ENCODE results near the gene SZT2. TPM values are rescaled to one million over a fixed set of nuclear protein-coding genes. Genes with fewer than 3 reads are reported as not detected.
A peak's percentile ranks its signal among the peaks of the same experiment; 100 is the strongest.
"Not testable (repeated sequence)": the region's sequence is repeated elsewhere in the genome, so short reads cannot be mapped to it uniquely, and the experiment has no call there.

Gene SZT2
- polyA plus RNA-seq, 10 donors = 10.1 to 22.0 (median 13.6) TPM

DNA sequence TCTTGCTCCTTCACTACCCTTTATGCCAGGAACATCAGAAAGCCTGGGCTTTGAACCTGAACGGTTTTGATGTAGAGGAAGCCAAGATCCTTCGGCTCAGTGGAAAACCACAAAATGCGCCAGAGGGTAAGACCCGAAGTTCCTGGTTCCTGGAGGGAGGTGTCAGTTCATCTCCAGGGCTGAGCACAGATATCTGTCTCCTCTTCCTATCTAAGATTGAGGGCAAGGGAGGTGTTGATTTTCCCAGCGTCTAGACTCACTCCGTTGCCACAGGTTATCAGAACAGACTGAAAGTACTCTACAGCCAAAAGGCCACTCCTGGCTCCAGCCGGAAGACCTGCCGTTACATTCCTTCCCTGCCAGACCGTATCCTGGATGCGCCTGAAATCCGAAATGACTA, 30.0 kb upstream of the SZT2 start:
- no peak for DNase-seq

DNA sequence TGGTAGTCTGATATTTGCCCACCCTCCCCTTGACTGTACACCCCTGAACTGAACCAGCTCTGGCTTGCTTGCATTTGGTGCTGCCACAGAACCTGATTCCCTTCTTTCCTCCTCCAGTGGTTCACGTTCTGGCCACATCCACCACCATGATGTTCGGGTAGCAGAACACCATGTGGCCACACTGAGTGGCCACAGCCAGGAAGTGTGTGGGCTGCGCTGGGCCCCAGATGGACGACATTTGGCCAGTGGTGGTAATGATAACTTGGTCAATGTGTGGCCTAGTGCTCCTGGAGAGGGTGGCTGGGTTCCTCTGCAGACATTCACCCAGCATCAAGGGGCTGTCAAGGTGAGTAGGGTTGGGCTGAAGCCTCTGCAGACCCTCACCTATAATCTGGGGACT, 29.1 kb upstream of the SZT2 start:
- DNase-seq = no peak

DNA sequence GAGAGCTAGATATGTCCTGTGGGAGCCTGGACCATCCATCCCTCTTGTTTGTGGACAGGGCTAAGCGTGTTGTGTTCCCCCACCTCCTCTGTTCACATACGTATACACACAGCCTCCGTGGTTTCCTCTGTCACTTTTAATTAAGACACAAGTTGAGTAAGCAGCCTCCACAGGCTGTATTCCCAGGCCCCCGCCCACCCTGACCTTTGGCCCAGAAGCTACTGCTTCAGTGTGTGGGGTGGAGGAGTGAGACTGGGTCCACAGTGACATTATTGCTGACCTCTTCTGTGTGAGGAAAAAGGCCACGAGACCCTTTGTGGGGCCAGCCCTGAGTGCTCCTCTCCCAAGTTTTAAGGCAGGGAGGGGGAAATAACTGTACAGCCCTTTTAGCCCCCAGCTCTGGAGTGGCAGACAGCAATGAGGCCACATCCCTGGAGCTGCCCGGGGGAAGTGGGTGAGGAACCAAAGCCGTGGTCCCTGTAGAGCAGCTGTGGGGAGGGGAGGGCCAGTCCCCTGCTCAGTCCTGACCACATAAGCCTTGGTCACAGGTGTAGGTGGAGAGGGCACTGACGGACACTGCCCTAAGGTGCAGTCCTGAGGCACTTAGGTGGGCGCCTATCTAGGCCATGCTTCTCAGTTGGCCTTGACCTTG, 26.3 kb upstream of the SZT2 start:
- no peak for DNase-seq

DNA sequence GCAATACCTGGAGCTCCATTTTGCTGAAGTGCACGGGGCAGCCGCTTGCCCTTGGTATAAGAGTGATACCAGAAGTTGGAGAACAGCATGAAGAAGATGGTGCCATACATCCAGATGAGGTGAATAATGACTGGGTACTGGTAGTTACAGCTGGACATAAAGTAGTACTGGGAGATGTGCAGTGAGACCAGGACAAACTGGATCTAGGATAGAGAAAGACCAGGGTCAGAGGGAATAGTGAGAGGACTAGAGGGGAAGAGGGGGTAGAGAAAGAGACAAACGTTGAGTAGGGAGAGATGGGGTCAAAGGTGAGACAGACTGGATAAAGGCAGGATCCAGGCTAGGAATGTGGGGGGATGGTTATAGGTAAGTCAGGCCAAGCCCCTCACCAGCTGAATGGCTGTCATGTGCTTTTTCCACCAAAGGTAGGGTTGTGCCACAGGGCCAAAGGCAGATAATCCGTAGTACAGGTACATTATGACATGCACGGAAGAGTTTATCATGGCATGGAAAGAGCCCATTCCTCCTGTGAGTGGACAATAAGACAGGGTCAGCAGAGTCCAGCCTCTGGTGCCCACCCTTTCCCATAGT, 25.7 kb upstream of the SZT2 start:
- no peak for DNase-seq

DNA sequence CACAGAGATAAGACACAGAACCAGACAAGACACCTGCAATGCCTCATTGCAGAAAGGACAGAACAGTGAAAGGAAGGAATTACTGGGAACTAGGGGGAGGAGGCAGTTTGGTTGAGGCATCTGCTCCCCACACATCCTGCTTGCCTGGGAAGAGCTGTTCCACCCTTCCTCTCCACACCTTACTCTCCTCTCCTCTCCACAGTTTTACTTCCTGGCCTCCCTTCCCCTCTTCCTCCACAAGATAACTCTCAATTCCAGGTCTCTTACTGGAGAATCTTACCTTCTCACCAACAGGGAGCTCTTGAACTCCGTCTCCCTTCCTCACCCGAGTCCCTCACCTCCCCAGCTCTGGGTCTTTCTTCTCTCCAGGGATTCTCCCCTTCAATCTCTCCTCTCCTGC, 24.0 kb upstream of the SZT2 start:
- DNase-seq = no peak

DNA sequence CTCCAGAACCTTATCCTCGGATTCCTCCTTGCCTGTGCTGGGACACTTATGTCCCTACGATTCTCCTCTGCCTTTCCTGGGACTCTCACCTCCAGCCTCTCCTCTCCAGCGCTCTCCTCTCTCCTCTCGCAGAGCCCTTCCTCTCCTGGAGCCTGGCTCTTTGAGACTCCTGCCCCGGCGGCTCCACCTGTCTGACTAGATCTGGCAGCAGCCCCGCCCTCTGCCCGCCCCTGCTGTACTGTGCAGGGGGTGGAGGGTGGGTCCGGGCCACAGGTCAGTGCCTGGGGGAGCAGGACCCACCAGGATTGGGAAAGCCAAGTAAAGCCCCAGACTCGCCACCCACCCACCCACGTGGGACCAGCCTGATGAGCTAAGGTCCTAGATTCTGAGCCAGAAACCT, 23.5 kb upstream of the SZT2 start:
- DNase-seq = no peak

DNA sequence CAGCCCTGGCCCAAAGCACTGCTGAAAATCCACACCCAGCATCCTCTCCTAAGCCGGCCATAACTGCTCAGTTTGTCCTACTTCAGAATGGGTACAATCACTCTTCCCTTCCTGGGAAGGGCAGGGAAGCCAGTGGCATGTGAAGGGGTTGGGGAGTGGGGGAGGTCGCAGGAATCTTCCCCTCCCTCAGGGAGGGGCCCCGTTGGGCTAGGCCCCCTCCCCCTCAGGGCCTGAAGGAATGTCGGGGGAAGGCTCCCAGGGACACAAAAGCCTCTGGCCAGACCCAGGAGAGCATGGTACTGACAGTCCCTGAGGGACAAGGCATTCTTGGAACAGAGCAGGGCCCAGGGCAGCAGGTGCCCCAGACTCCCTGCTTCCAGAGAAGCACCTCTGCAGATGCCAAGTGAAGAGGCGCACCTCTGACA, 23.1 kb upstream of the SZT2 start:
- no peak for DNase-seq

DNA sequence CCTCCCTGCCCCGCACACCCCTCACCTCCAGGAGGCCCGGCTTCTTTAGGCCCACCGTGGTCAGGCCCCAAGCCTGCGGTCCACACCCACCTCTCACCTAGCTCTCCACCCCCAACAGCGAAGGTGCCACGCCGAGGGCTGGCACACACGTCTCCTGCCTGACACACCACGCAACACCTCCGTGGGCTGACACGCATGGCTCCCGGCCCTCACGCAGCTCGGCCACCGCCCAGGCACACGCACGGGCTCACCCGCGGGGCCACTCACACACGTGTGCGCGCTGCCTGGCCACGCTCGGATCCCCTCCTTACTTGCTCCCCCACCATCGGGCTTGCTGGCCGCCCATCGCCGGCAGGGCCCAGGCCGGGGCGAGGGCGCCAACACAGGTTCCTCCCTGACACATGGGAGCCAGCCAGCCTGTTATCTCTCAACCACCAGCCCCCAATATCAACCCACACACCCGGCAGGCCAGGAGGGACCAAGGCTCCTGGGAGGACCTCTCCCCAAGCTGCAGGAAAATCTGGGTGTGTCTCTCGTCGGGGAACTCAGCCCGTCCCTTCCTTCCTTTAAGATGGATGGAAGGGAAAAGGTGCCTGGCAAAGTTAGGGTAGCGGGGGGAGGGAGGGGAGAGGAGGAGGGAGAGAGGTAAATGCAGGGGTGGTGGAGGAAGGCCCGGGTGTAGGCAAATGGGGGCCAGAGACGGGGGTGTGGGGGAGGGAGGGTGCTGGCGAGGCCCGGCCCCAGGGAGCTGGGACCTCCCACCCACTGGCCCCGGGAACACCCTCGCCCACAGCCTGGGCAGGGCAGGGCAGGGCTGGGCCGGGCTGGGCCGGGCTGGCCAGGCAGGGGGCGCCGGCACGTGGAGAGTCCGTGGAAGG, 22.4 kb upstream of the SZT2 start:
- peak in 1 of 3 donors; percentile 55 for DNase-seq

DNA sequence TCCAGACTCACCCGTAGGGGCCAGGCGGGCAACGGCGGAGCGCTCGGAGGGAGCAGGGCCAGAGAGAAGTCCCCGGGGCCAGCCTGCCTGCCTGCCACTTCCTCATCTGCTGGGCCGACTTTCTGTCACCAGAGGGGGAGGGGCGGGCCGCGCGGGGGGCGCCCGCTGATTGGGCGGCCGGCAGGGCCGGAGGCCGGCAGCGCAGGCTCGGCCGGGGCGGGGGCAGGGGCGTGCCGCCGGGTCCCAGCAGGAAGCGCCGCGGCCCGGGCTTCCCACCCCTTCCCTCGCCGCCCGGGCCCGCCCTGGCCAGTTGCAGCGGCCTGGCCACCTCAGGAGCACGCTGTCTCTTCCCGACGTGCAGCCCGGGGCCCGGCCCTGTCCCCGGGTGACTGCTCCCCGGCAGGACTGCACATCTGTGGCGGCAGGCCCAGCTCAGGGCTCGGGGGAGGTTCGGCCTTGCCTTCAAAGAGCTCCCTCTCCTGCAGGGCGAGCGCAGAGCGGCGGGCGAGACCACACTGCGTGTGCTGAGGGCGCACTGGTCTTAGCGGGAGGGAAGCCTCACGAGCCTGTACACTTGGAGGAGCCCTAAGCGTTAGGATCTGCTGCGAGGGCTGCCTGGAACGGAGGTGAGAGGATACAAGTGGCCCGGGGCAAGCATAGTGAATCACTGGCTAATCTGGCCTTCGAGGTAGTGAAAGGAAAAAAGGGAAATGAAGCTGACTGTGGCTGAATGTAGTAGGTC, 21.6 kb upstream of the SZT2 start, which contains the start of gene ELOVL1:
Gene ELOVL1 (minus strand): TSS at position 108 of the 742 bp plus-strand sequence. CDS start 2,402 bp downstream, outside the sequence.
- DNase-seq = peak; percentile 86 to 95 (median 90)

DNA sequence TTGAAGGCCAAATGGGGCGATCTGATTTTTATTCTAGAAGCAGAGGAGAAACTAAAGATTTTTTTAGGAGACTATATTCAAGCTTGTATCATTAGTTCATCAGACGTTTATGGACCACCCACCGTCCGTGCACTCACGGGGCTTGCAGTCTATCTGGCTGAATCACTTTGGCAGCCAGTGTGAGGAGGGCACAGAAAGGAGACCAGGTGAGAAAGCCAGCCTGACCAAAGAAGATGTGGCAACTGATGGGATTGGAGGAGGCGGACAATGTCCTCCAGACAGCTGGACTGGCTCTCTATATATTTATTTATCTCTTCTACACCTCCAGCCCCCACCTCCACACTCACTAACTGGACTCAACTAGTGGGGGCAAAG, 21.1 kb upstream of the SZT2 start:
- DNase-seq = no peak

DNA sequence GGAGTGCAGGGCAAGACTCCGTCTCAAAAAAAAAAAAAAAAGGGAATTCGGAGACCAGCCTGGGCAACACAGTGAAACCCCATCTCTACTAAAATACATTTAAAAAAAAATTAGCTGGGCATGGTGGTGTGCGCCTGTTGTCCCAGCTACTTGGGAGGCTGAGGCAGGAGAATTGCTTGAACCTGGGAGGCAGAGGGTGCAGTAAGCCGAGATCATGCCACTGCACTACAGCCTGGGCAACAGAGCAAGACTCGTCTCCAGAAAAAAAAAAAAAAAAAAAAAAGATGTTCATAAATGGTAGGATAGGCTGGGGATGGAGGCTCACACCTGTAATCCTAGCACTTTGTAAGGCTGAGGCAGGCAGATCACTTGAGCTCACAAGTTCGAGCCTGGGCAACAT, 19.9 kb upstream of the SZT2 start:
- not testable (repeated sequence) for DNase-seq

DNA sequence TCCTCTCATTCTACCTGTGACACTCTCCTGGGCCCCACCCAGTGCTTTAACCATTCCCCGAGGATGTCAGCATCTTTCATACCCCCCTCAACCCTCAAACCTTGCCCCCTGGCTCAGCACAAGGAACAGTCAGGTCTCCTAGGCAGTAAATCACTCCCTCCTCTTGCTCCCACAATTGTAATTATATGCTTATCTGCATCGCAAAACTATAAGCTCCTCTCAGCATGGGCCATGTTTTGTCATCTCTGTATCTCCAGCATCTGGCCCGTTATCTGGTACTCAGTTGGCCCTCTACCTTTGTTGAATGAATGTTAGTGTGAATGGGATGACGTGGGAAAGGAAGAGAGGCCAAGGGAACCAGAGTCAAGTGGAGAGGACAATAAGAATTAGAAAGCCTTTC, 19.1 kb upstream of the SZT2 start:
- no peak for DNase-seq

DNA sequence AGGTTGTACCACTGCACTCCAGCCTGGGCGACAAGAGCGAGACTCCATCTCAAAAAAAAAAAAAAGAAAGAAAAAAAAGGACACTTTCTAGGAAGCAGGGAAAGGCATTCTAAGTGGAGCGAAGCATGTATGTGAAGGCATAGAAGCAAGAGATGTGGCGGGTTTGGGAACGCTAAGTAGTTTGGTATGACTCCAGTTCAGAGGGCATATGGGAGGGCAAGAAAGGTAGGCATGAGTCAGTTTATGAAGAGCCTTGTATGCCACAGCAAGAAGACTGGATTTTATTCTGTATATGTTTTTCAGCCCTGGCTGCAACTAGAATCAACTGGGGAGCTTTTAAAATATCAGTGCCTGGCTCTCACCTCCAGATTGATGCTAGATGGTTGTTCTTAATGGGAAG, 17.5 kb upstream of the SZT2 start:
- DNase-seq = no peak

DNA sequence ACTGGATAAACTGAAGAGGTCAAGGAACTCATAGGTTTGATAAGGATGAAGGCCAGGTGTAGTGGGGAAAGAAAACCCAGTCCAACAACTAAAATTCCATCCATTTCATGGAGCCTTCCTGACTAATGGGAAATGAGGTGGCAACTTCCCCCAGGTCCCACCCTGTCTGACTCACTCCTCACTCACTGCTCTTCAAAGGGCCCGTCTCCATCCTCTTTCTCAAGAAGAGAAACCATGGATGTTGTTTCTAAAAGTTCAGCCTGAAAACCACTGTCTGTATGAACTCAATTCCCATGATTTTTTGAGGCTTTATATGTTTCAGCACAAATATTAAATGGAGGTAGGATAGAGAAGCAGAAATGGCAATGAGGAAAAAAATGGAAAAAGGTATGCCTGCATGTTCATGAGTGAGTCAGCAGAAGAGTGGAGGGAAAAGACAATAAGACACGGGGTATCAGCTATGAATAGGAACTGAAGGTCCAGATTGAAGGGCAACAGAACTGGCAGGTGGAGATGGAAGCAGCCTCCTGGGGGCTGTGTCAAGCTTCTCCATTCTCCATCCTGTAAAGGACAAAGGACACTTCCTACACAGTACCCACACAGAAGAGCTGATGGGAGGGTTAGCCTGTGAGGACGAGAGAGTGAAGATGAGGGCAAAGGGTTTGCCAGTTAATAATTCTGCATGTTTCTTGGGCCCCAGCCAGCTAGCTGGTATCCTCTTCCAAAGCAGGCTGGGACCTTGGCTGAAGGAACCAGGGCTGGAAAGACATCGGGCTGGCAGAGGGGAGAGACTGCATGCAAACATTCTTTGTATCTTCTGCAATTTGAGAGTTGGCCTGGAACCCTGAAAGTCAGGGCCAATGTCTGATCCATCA, 16.4 kb upstream of the SZT2 start:
- DNase-seq = peak in 1 of 3 donors; percentile 57

DNA sequence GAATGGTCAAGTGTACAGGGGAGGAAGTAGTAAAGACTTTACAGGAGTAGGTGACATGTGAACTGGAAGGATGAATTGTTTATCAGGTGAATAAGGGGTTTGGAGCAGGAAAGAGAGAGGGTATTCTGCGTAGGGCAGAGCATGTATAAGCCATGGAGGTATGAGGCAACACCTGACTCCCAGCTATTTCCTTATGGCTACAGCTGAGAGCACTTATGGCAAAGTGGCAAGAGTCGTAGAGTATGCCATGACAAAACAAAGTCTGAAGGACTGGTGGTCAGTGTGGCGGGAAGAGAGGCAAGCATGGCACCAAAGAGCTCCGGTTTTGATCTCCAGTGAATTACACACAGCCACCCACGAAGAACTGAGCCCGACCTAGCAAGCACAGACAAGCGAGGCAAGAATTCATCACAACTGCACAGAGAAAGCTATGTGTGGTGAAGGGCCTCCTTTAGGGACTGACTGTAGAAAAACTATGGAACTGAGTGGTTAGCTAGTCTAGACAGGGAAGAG, 12.9 kb upstream of the SZT2 start:
- no peak for DNase-seq

DNA sequence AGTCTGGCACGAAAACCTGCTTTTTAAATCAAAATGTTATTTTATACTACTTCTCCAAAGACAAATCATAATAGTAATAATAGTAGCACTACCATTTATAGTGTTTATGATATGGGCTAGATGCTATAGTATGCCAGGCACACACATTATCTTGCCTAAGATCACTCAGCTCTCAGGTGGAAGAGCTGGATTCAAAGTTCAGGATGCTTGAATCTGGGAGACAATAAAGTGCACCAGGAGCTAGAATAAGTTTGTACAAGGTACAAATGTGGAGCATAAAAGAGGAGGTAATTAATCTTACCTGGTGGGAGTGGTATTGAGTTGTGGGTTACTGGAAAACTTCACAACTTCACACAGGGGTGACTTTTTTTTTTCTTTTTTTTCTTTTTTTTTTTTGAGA, 11.9 kb upstream of the SZT2 start:
- no peak for DNase-seq

DNA sequence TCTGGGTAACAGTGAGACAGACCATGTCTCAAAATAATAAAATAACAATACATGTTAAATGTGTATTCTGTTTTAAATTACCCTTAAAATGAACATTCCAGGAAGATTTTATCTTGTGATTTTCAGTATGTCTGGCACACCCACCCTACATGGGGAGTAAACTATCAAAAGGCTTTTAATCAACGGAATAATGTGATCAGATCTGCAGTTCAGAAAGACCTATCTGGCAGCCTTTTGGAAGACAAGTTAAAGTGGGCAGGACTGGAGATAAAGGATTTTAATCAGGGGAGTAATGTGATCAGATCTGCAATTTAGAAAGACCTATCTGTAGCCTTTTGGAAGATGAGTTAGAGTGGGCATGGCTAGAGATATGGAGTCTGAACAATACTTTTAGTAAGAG, 10.2 kb upstream of the SZT2 start:
- DNase-seq = no peak

DNA sequence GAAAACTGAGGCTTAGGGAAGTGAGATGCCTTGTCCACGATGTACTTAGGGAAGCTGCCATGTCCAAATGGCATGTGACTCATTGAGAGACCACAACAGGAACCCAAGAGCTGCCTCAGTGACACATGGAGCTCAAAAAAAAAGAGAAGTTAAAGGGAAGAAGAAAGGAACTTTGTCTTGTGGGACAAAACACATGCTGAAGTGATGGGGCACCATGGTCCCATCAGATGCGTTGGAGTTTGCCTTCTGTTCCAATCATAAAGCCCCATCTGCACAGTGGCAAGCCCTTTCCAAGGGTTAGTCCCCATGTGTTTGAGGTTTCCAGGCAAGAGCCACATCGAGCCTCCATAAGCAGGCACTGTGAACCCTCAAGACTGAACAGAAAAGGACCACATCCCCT, 8.1 kb upstream of the SZT2 start:
- no peak for DNase-seq

DNA sequence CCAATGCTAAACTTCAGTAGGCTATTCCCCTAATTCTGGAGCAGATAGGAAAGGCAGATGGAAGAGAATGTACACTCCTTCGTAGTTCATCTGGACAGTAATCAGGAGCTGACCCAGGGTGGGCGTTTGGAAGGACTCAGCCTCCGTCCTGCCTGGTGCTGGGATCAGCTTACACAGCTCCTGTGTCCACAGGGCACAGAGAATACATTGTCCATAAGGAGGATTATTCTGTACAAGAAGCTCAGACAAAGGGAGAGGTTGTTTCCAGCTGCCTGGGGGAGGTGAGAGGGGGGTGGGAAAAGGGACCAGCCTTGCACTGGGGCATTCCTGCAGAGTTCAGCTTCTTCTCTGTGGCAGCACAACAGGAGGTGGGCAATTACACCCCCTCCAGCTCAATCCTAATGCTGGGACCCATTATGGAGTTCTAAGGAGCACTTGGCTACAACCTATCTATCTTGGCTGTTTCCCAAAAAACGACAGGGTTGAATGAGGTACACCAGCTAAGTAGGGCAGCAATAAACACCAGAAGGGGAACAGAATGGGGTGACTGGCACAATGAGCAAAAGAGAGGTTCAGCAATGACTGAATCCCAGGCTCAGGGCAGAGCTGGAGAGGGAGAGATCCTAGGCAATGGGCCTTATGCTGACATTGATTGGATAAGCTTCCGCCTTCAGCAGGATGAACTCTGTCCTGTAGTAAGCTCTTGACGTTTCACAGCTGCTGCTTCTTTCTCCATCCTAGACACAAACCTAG, 7.5 kb upstream of the SZT2 start:
- DNase-seq = no peak

DNA sequence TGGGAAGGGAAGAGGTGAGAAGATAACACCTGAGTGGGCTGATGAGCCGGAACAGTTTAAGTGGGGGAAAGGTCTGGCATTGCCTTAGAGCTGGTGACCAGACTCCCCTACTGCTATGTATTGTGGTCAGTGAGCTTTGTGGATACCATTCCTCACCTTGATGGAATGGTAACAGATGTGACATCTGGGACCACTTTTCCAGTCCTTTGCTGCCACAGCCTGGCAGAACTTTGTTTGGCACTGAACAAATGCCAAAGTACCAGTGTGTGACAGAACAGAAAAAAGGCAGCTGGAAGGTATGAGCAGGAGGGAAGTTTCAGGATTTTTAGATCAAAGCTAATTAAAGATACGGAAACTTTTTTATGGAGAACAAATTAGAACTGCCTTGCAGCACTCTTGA, 6.2 kb upstream of the SZT2 start:
- no peak for DNase-seq

Measured in muscle of back (tissue), 11 donors.